ENCODE measurements around the gene DSCAM.

DSCAM gene

GRCh38 chr21:40652436-40652835 is 194.5 kb downstream of the DSCAM start:
- Histone ChIP-seq H3K36me3 (ENCODE audit: control insufficient read depth, insufficient read depth, low read length) (no peaks in the 10 kb centered on the region), H3K9me3 (ENCODE audit: control insufficient read depth, low read length) (no peaks in the 10 kb centered on the region), H3K27ac (ENCODE audit: insufficient read depth, low read length, poor library complexity, severe bottlenecking) (no peak overlapping the region), H3K4me1 (ENCODE audit: control insufficient read depth, insufficient read depth, low read length, poor library complexity, severe bottlenecking) (no peaks in the 10 kb centered on the region), H3K27me3 (replicated peaks; ENCODE audit: control insufficient read depth, insufficient read depth, low read length, poor library complexity, severe bottlenecking) (no peaks in the 10 kb centered on the region), H3K4me3 (ENCODE audit: insufficient read depth, low read depth, low read length, poor library complexity, severe bottlenecking) (no peak overlapping the region)
- DNase-seq, result no peak

- Histone ChIP-seq H3K9me3 (ENCODE audit: control insufficient read depth, low read length) (no peaks in the 10 kb centered on the region), H3K27ac (ENCODE audit: insufficient read depth, low read length, poor library complexity, severe bottlenecking) (no peak overlapping the region), H3K36me3 (ENCODE audit: control insufficient read depth, insufficient read depth, low read length) (no peaks in the 10 kb centered on the region), H3K4me3 (ENCODE audit: insufficient read depth, low read depth, low read length, poor library complexity, severe bottlenecking) (no peak overlapping the region), H3K4me1 (ENCODE audit: control insufficient read depth, insufficient read depth, low read length, poor library complexity, severe bottlenecking) (no peaks in the 10 kb centered on the region), H3K27me3 (replicated peaks; ENCODE audit: control insufficient read depth, insufficient read depth, low read length, poor library complexity, severe bottlenecking) (no peaks in the 10 kb centered on the region)
- DNase-seq, result no peak
Measured at GRCh38 chr21:40647706-40648105, 199.3 kb downstream of the DSCAM start.

- no peak for DNase-seq
- Histone ChIP-seq H3K4me1 (ENCODE audit: control insufficient read depth, insufficient read depth, low read length, poor library complexity, severe bottlenecking) (no peaks in the 10 kb centered on the region), H3K27ac (ENCODE audit: insufficient read depth, low read length, poor library complexity, severe bottlenecking) (no peak overlapping the region), H3K4me3 (ENCODE audit: insufficient read depth, low read depth, low read length, poor library complexity, severe bottlenecking) (no peak overlapping the region), H3K27me3 (replicated peaks; ENCODE audit: control insufficient read depth, insufficient read depth, low read length, poor library complexity, severe bottlenecking) (no peaks in the 10 kb centered on the region), H3K9me3 (ENCODE audit: control insufficient read depth, low read length) (no peaks in the 10 kb centered on the region), H3K36me3 (ENCODE audit: control insufficient read depth, insufficient read depth, low read length) (no peaks in the 10 kb centered on the region)
Measured at GRCh38 chr21:40646651-40647050, 200.3 kb downstream of the DSCAM start.

- Histone ChIP-seq H3K4me3 (ENCODE audit: insufficient read depth, low read depth, low read length, poor library complexity, severe bottlenecking) (no peak overlapping the region), H3K27ac (ENCODE audit: insufficient read depth, low read length, poor library complexity, severe bottlenecking) (no peak overlapping the region), H3K4me1 (ENCODE audit: control insufficient read depth, insufficient read depth, low read length, poor library complexity, severe bottlenecking) (no peaks in the 10 kb centered on the region), H3K9me3 (ENCODE audit: control insufficient read depth, low read length) (no peaks in the 10 kb centered on the region), H3K36me3 (ENCODE audit: control insufficient read depth, insufficient read depth, low read length) (no peaks in the 10 kb centered on the region), H3K27me3 (replicated peaks; ENCODE audit: control insufficient read depth, insufficient read depth, low read length, poor library complexity, severe bottlenecking) (no peaks in the 10 kb centered on the region)
- DNase-seq, result no peak
Measured at GRCh38 chr21:40641042-40641441, 205.9 kb downstream of the DSCAM start.

- Histone ChIP-seq H3K4me3 (ENCODE audit: insufficient read depth, low read depth, low read length, poor library complexity, severe bottlenecking) (no peak overlapping the region), H3K27me3 (replicated peaks; ENCODE audit: control insufficient read depth, insufficient read depth, low read length, poor library complexity, severe bottlenecking) (no peaks in the 10 kb centered on the region), H3K36me3 (ENCODE audit: control insufficient read depth, insufficient read depth, low read length) (no peaks in the 10 kb centered on the region), H3K9me3 (ENCODE audit: control insufficient read depth, low read length) (no peaks in the 10 kb centered on the region), H3K27ac (ENCODE audit: insufficient read depth, low read length, poor library complexity, severe bottlenecking) (no peak overlapping the region), H3K4me1 (ENCODE audit: control insufficient read depth, insufficient read depth, low read length, poor library complexity, severe bottlenecking) (no peaks in the 10 kb centered on the region)
- DNase-seq, result no peak
Measured at GRCh38 chr21:40640266-40640789, 206.6 kb downstream of the DSCAM start.

- H3K4me1 ChIP-seq (ENCODE audit: control insufficient read depth, insufficient read depth, low read length, poor library complexity, severe bottlenecking), result no peaks in the 10 kb centered on the region
- H3K27me3 ChIP-seq (replicated peaks; ENCODE audit: control insufficient read depth, insufficient read depth, low read length, poor library complexity, severe bottlenecking), result no peaks in the 10 kb centered on the region
- H3K36me3 ChIP-seq (ENCODE audit: control insufficient read depth, insufficient read depth, low read length), result no peaks in the 10 kb centered on the region
- no peak for DNase-seq
- H3K9me3 ChIP-seq (ENCODE audit: control insufficient read depth, low read length), result no peaks in the 10 kb centered on the region
- H3K4me3 ChIP-seq (ENCODE audit: insufficient read depth, low read depth, low read length, poor library complexity, severe bottlenecking), result no peak overlapping the region
- no peak overlapping the region for H3K27ac ChIP-seq (ENCODE audit: insufficient read depth, low read length, poor library complexity, severe bottlenecking)
Measured at GRCh38 chr21:40639616-40640194, 207.3 kb downstream of the DSCAM start.

GRCh38 chr21:40638466-40639251 is 208.3 kb downstream of the DSCAM start:
- no peak for DNase-seq
- no peak overlapping the region for H3K27ac ChIP-seq (ENCODE audit: insufficient read depth, low read length, poor library complexity, severe bottlenecking)
- no peaks in the 10 kb centered on the region for H3K9me3 ChIP-seq (ENCODE audit: control insufficient read depth, low read length)
- no peaks in the 10 kb centered on the region for H3K36me3 ChIP-seq (ENCODE audit: control insufficient read depth, insufficient read depth, low read length)
- no peaks in the 10 kb centered on the region for H3K4me1 ChIP-seq (ENCODE audit: control insufficient read depth, insufficient read depth, low read length, poor library complexity, severe bottlenecking)
- H3K27me3 ChIP-seq (replicated peaks; ENCODE audit: control insufficient read depth, insufficient read depth, low read length, poor library complexity, severe bottlenecking), result no peaks in the 10 kb centered on the region
- H3K4me3 ChIP-seq (ENCODE audit: insufficient read depth, low read depth, low read length, poor library complexity, severe bottlenecking), result no peak overlapping the region

GRCh38 chr21:40636026-40636425 is 210.9 kb downstream of the DSCAM start:
- Histone ChIP-seq H3K36me3 (ENCODE audit: control insufficient read depth, insufficient read depth, low read length) (no peaks in the 10 kb centered on the region), H3K4me1 (ENCODE audit: control insufficient read depth, insufficient read depth, low read length, poor library complexity, severe bottlenecking) (no peaks in the 10 kb centered on the region), H3K27ac (ENCODE audit: insufficient read depth, low read length, poor library complexity, severe bottlenecking) (no peak overlapping the region), H3K9me3 (ENCODE audit: control insufficient read depth, low read length) (no peaks in the 10 kb centered on the region), H3K27me3 (replicated peaks; ENCODE audit: control insufficient read depth, insufficient read depth, low read length, poor library complexity, severe bottlenecking) (no peaks in the 10 kb centered on the region), H3K4me3 (ENCODE audit: insufficient read depth, low read depth, low read length, poor library complexity, severe bottlenecking) (no peak overlapping the region)
- DNase-seq, result no peak

- Histone ChIP-seq H3K27me3 (replicated peaks; ENCODE audit: control insufficient read depth, insufficient read depth, low read length, poor library complexity, severe bottlenecking) (no peaks in the 10 kb centered on the region), H3K4me3 (ENCODE audit: insufficient read depth, low read depth, low read length, poor library complexity, severe bottlenecking) (no peak overlapping the region), H3K27ac (ENCODE audit: insufficient read depth, low read length, poor library complexity, severe bottlenecking) (no peak overlapping the region), H3K36me3 (ENCODE audit: control insufficient read depth, insufficient read depth, low read length) (no peaks in the 10 kb centered on the region), H3K9me3 (ENCODE audit: control insufficient read depth, low read length) (no peaks in the 10 kb centered on the region), H3K4me1 (ENCODE audit: control insufficient read depth, insufficient read depth, low read length, poor library complexity, severe bottlenecking) (no peaks in the 10 kb centered on the region)
- DNase-seq, result no peak
Measured at GRCh38 chr21:40635391-40635790, 211.6 kb downstream of the DSCAM start.

GRCh38 chr21:40634141-40634540 is 212.8 kb downstream of the DSCAM start:
- no peaks in the 10 kb centered on the region for H3K9me3 ChIP-seq (ENCODE audit: control insufficient read depth, low read length)
- no peak overlapping the region for H3K27ac ChIP-seq (ENCODE audit: insufficient read depth, low read length, poor library complexity, severe bottlenecking)
- no peaks in the 10 kb centered on the region for H3K4me1 ChIP-seq (ENCODE audit: control insufficient read depth, insufficient read depth, low read length, poor library complexity, severe bottlenecking)
- DNase-seq, result no peak
- no peaks in the 10 kb centered on the region for H3K36me3 ChIP-seq (ENCODE audit: control insufficient read depth, insufficient read depth, low read length)
- H3K4me3 ChIP-seq (ENCODE audit: insufficient read depth, low read depth, low read length, poor library complexity, severe bottlenecking), result no peak overlapping the region
- no peaks in the 10 kb centered on the region for H3K27me3 ChIP-seq (replicated peaks; ENCODE audit: control insufficient read depth, insufficient read depth, low read length, poor library complexity, severe bottlenecking)

Data from effector memory CD4-positive, alpha-beta T cell (primary cell).